Progenitor cell of endocrine pancreas (in vitro differentiated cells): ENCODE results near the gene RNF11. TPM values are rescaled to one million over a fixed set of nuclear protein-coding genes. Genes with fewer than 3 reads are reported as not detected.

ENCODE experiments used
- DNase-seq: peaks from one replicate; pipeline ENCODE4 v3.0.0; 2021; ENCODE audit warnings: low spot score; ENCODE audit not compliant: unreplicated experiment
- H3K27ac Mint-ChIP-seq: 2 replicates; pipeline ENCODE4 v1.8.0; 2021; ENCODE audit warnings: mild to moderate bottlenecking, moderate library complexity, mixed read lengths
- H3K27me3 Mint-ChIP-seq: 2 replicates; pipeline ENCODE4 v1.8.0; 2021; ENCODE audit warnings: mixed read lengths
- H3K36me3 Mint-ChIP-seq: 2 replicates; pipeline ENCODE4 v1.8.0; 2022; ENCODE audit warnings: mixed read lengths; ENCODE audit not compliant: insufficient read depth
- H3K4me1 Mint-ChIP-seq: 2 replicates; pipeline ENCODE4 v1.8.0; 2021; ENCODE audit warnings: low read depth, mixed read lengths
- H3K4me3 Mint-ChIP-seq: 2 replicates; pipeline ENCODE4 v1.8.0; 2021; ENCODE audit warnings: low read depth, mild to moderate bottlenecking, moderate library complexity, mixed read lengths
- H3K9me3 Mint-ChIP-seq: 2 replicates; pipeline ENCODE4 v1.8.0; 2021; ENCODE audit warnings: low read depth, mixed read lengths
- CTCF ChIP-seq: fragments of 200-600 bp; sonication (generic); IDR thresholded peaks from one replicate; pipeline ENCODE4 v1.5.0; 2021; ENCODE audit warnings: antibody characterized with exemption, mild to moderate bottlenecking; ENCODE audit not compliant: unreplicated experiment
- total RNA-seq: library from RNA; stranded (reverse); gene quantifications from 2 replicates; pipeline ENCODE4 v1.2.1, GENCODE V29; 2021

RNF11 gene
- total RNA-seq, 1 donor from 2014 or later = 67.5 TPM

GRCh38 chr1:51308636-51309035, 72.6 kb downstream of the RNF11 start:
- peaks cover 5% of the 10 kb centered on the region for H3K4me1 Mint-ChIP-seq
- H3K27ac Mint-ChIP-seq = no peak overlapping the region
- H3K36me3 Mint-ChIP-seq = no peaks in the 10 kb centered on the region
- DNase-seq = no peak
- H3K4me3 Mint-ChIP-seq = no peak overlapping the region
- no peak for TF ChIP-seq CTCF
- H3K27me3 Mint-ChIP-seq = no peaks in the 10 kb centered on the region
- H3K9me3 Mint-ChIP-seq = no peaks in the 10 kb centered on the region

DNA sequence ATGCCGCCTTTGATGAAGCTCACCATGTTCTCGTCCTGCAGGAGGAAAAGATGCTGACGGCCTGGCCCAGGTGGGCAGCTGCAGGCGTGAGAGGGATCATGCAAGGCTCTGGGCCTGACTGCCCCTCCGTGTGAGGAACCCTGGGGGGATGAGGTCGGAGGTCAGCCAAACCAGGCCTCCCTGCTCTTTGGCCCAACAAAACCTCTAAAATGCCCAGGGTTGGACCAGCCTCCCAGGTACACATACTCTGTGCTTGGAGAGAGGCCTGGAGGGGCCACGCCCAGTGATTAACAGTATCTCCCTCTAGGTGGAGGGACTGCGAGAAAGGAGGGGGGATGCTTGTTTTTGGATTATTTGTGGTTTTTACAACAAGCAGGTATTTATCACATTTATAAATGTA, 73.2 kb downstream of the RNF11 start:
- Mint-ChIP-seq H3K9me3 (no peaks in the 10 kb centered on the region), H3K36me3 (no peaks in the 10 kb centered on the region), H3K27ac (no peak overlapping the region), H3K4me1 (peaks cover 5% of the 10 kb centered on the region), H3K4me3 (no peak overlapping the region), H3K27me3 (no peaks in the 10 kb centered on the region)
- TF ChIP-seq CTCF = no peak
- no peak for DNase-seq

DNA sequence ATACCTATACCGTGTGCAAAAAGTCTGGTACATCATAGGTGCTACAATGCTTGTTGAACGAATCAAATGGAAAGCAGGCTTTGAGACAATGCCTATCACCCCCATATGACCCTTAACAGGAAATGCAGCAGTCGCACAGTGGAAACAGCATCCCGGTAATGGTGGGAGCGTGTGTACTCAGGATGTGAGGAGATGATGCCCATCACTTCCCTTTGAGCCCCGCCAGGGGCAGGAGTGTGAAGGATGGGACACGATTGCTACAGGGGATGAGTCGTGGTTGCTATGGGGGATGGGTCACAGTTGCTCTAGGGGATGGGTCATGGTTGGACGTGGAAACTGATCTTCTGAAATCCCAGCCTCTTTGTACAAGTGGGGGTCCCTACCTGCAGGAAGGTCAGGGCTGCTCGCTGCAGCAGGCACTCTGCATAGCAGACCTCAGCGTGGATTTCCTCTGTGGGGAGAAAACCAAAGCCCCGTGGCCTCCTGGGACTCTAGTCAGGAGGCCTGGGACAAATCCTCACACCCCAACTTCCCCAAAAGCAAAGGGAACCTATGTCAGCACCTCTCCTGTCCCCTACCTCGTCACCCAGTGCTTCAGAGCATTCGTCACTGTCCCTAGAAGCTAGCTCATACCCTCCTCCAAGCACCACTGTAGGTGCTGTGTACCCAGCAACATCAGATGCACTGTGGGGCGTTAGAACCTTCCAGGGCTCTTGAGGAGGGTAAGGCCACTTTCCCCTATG, 75.0 kb downstream of the RNF11 start:
- Mint-ChIP-seq H3K36me3 (no peaks in the 10 kb centered on the region), H3K27ac (no peak overlapping the region), H3K9me3 (no peaks in the 10 kb centered on the region), H3K4me1 (peaks cover 2% of the 10 kb centered on the region), H3K27me3 (no peaks in the 10 kb centered on the region), H3K4me3 (no peak overlapping the region)
- DNase-seq = no peak
- no peak for TF ChIP-seq CTCF

- Mint-ChIP-seq H3K4me3 (no peak overlapping the region), H3K27ac (no peak overlapping the region)
- no peak for DNase-seq
Measured at GRCh38 chr1:51311826-51312225, 75.8 kb downstream of the RNF11 start.

GRCh38 chr1:51312718-51313117, 76.6 kb downstream of the RNF11 start:
- H3K9me3 Mint-ChIP-seq = no peaks in the 10 kb centered on the region
- H3K27ac Mint-ChIP-seq = no peak overlapping the region
- H3K4me1 Mint-ChIP-seq = peaks cover 6% of the 10 kb centered on the region
- H3K4me3 Mint-ChIP-seq = no peak overlapping the region
- no peaks in the 10 kb centered on the region for H3K27me3 Mint-ChIP-seq
- DNase-seq = no peak
- no peak for TF ChIP-seq CTCF
- H3K36me3 Mint-ChIP-seq = no peaks in the 10 kb centered on the region

More at GRCh38 chr1:51311826-51312225, 75.8 kb downstream of the RNF11 start:
- H3K9me3 Mint-ChIP-seq = no peaks in the 10 kb centered on the region
- no peaks in the 10 kb centered on the region for H3K27me3 Mint-ChIP-seq
- H3K36me3 Mint-ChIP-seq = no peaks in the 10 kb centered on the region
- H3K4me1 Mint-ChIP-seq = peaks cover 4% of the 10 kb centered on the region
- TF ChIP-seq CTCF = no peak
